GM10266 (cell line): Measurements from ENCODE around the gene DHCR7.

Source experiments
- DNase-seq: peaks from one replicate; pipeline ENCODE4 v3.0.0; 2012; ENCODE audit errors: extremely low spot score
- TF ChIP-seq, protein P1 (sequence below): IDR thresholded peaks from 2 replicates; pipeline ENCODE4 v1.5.1; 2012; ENCODE audit warnings: mild to moderate bottlenecking, low read depth; ENCODE audit not compliant: control insufficient read depth, insufficient read depth; ENCODE audit errors: missing control alignments

Gene DHCR7

DNA sequence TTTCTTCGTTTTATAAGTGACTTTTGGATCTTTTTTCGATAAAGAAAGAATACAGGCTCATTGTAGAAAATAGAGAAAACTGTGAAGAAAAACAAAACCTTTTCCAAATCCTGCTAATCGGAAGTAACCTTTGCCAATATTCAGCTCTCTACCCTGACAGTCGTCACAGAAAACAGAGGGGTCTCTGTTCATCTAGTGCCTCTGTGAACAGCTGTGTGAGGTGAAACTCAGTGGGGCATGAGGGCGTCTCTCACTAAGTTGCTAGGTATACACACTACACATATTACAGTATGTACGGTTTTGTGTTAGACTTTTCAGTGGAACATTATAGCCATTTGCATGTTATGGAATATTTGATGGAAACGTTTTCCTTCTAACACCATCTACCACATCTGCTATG lies 39.4 kb downstream of the DHCR7 start:
- TF ChIP-seq, protein P1, sequence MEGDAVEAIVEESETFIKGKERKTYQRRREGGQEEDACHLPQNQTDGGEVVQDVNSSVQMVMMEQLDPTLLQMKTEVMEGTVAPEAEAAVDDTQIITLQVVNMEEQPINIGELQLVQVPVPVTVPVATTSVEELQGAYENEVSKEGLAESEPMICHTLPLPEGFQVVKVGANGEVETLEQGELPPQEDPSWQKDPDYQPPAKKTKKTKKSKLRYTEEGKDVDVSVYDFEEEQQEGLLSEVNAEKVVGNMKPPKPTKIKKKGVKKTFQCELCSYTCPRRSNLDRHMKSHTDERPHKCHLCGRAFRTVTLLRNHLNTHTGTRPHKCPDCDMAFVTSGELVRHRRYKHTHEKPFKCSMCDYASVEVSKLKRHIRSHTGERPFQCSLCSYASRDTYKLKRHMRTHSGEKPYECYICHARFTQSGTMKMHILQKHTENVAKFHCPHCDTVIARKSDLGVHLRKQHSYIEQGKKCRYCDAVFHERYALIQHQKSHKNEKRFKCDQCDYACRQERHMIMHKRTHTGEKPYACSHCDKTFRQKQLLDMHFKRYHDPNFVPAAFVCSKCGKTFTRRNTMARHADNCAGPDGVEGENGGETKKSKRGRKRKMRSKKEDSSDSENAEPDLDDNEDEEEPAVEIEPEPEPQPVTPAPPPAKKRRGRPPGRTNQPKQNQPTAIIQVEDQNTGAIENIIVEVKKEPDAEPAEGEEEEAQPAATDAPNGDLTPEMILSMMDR: no peak
- DNase-seq: no peak

DNA sequence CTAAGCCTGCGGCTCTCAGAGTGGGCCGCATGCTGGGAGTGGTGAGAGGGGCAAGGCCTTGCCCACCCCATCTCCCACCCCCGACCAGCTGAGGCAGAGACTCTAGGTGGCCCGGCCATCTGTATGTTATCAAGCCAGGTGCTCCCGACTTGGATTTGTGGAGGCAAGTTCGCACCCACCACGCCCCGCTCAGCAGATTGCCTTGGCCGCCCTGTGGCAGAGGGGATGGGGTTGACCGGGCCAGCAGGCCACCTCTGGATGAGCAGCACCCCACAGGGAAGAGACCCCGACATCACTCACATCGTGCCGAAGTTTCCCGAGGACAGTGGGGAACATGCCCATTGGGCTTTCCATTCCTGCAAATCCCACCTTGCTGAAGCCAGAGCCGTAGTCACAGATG lies 40.8 kb downstream of the DHCR7 start:
- no peak for DNase-seq
- TF ChIP-seq, protein P1: no peak

DNA sequence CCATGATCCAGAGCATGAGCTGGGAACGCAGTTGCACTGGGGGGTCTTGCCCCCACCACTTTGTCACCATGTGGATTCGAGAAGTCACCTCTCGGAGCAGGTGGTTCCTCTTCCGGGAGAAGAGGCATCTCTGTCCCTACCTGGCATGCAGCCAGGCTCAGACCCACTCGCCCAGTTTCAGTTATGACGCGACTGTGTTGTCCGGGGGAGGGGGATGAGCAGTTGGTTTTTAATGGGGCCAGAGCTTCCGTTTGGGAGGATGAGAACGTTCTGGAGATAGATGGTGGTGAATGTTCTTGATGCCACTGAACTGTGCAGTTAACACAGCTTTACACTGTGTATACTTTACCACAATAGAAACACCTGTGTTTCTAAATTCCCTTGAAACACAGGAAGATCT lies 41.5 kb downstream of the DHCR7 start:
- no peak for DNase-seq
- TF ChIP-seq, protein P1: no peak

DNA sequence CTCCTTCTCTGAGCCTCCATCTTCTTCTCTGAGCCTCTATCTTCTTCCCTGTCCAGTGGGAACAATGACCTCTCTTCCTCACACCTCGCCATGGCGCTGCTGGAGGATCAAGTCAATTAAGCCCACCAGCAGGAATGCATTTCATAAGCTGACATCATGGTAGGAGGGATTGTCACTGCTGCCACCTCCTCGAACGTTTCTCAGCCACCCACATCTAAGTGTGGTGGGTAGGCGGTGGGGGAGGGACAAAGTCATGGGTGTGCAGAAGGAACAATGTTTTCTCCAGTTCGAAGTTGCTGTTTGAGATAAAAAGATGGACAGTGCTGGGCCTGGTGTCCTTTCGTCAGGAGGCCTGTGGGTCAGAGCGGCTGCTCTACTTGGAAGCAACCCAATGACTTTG lies 44.0 kb downstream of the DHCR7 start:
- no peak for DNase-seq
- TF ChIP-seq, protein P1: no peak

DNA sequence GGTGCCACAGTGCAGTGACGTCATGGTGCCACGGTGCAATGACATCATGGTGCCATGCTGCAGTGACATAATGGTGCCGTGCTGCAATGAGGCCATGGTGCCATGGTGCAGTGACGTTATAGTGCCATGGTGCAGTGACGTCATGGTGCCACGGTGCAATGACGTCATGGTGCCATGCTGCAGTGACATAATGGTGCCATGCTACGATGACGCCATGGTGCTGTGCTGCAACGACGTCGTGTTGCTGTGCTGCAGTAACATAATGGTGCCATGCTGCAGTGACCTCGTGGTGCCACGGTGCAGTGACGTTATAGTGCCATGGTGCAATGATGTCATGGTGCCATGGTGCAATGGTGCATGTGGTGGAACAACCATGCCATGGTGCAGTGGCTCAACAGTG lies 45.3 kb downstream of the DHCR7 start:
- TF ChIP-seq, protein P1: no peak

DNA sequence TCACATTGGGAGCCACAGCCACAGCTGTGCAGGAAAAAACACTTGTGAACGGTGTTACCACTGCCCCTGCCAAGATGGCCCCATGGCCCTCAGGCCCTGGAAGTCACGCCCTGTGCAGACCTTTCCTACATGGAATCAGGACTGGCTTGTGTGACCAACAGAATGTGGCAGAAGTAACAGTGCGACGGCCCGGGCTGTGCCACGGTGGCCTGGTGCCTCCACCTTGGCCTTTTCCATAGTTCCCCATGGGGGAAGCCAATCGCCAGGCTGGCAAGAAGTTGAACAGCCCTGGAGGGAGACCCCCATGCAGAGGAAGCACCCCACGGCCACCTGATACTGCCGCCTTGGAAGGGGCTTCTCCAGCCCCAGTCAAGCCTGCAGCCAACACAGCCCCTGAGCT lies 48.0 kb downstream of the DHCR7 start:
- TF ChIP-seq, protein P1: no peak
- DNase-seq: no peak

More for the DNA sequence above, 45.3 kb downstream of the DHCR7 start:
- no peak for DNase-seq

DNA sequence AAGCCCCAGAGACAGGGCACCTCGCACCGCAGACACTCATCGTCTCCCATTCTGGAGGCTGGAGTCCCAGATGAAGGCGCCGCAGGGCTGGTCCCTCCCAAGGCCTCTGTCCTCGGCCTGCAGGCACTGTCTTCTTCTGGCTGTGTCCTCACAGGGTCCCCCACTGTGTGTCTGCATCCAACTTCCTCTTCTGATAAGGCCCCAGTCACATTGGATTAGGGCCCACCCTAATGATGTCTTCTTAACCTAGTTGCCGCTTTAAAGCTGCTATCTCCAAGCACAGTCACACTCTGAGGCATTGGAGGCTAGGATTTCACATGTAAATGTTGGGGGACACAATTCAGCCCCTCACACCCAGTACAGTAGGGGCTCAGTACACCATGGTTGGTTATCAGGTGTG lies 48.9 kb downstream of the DHCR7 start:
- DNase-seq: no peak
- TF ChIP-seq, protein P1: no peak
